GM10266 (cell line): Measurements from ENCODE around the gene SHISA8.

Experiments
- DNase-seq: peaks from one replicate; pipeline ENCODE4 v3.0.0; 2012; ENCODE audit errors: extremely low spot score
- CTCF ChIP-seq: IDR thresholded peaks from 2 replicates; pipeline ENCODE4 v1.5.1; 2012; ENCODE audit warnings: mild to moderate bottlenecking, low read depth; ENCODE audit not compliant: control insufficient read depth, insufficient read depth; ENCODE audit errors: missing control alignments

SHISA8 gene

DNA sequence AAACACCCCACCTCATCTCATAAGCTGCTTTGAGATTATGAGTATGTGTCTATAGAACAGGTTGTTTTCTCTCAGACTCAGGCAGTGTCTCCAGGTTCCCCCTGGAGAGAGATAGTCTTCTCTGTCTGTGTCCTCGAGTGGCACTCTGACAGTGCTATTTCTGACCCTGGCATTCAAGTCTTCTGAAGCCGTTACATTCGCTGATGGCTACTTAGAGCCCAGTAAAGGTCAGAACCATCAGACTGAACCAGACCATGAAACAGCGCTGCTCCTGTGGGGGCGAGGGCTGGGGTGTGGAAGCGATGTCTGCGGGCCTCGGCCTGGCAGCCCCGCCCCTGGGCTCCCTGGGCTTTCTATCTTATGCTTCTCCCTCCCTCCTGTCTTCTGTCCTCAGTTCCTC, 23.5 kb downstream of the SHISA8 start:
- no peak for DNase-seq
- TF ChIP-seq CTCF = no peak

DNA sequence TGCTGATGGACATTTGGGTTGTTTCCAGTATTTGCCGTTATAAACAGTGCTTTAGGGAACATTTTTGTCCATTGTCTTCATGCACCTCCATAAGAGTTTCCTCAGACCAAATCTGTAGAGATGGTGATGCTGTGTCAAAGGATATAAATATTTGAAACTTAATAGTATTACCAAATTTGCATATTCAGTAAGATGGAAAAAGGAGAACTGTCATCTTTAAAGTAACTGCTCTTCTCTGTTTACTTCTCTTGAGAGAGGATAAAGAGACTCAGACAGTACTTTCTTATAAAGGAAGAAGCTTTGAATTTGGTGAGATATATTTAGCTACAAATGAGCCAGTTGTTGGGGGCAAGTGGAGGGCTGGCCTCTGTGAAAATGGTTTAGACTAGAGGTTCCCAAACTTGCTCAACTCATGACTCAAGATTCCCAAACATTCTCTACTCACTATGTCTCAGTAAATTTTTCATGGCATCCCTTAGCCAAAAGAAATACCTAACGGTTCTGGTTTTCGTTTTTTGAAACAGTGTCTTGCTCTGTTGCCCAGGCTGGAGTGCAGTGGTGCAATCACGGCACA, 26.2 kb downstream of the SHISA8 start:
- TF ChIP-seq CTCF = no peak
- DNase-seq = no peak

DNA sequence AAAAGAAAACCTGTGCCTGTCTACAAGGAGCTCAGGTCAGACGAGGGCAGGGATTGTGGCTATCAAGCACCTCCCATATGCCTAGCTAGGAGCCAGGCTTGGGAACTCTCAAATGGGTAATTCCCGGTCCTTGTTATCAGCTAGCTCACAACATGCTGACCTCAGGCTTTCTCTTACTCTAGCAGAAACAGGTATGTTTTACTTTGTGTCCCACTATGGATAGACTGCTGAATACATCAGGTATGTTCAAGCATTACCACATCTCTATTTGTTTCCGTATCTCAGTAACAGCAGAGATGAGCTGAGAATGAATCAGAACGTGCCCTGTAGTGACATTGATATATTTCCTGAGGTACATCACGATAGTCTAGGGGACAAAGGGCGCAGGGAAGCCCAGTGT, 29.4 kb downstream of the SHISA8 start:
- DNase-seq = no peak
- no peak for TF ChIP-seq CTCF

GRCh38 chr22:41885116-41885515, 29.8 kb downstream of the SHISA8 start:
- no peak for TF ChIP-seq CTCF
- DNase-seq = no peak

GRCh38 chr22:41883400-41883799, 31.5 kb downstream of the SHISA8 start:
- no peak for TF ChIP-seq CTCF
- DNase-seq = no peak

DNA sequence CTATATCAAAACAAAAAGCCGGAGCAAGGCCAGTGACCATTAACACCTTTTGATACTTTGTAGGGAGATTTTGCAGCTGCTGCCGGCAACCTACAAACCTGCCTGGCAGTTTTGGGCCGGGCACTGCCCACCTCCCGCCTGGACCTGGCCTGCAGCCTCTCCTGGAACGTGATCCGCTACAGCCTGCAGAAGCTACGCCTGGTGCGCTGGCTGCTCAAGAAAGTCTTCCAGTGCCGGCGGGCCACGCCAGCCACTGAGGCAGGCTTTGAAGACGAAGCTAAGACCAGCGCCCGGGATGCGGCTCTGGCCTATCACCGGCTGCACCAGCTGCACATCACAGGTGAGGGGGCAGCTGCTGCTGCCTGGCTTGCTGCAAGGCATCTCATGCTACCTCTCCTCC, 34.2 kb downstream of the SHISA8 start:
- DNase-seq = no peak
- TF ChIP-seq CTCF = no peak

DNA sequence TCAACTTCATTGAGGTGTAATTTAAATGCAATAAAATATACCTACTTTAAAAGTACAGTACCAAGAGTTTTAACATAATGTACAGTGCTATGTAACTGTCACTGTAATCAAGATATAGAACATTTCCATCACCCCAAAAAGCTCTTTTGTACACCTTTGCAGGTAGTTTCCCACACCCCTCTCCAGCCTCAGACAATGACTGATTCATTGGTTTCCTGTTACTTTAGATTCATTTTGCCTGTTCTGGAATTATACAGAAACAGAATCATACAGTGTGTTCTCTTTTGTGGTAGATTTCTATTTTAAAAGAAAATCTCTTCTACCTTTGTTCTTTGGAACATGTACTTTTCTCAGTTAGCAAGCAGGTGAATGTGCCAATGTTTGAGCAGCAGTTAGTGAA, 38.2 kb downstream of the SHISA8 start:
- no peak for DNase-seq
- TF ChIP-seq CTCF = no peak
